ENCODE results near the gene AFF3. TPM values are rescaled to one million over a fixed set of nuclear protein-coding genes. Genes with fewer than 3 reads are reported as not detected.

The AFF3 gene
- total RNA-seq, 1 experiment from 2014 or later: 0.22 TPM

- Histone ChIP-seq H3K9me3 (ENCODE audit: control insufficient read depth, low read depth, low read length) (no peaks in the 10 kb centered on the region), H2BK5ac (ENCODE audit: insufficient read length, low read length) (no peak overlapping the region), H3K23ac (ENCODE audit: insufficient read length, low read depth, low read length) (no peak overlapping the region), H4K91ac (ENCODE audit: insufficient read length, low read depth, low read length) (no peak overlapping the region), H4K5ac (ENCODE audit: insufficient read length, low read depth, low read length) (no peak overlapping the region), H3K14ac (ENCODE audit: insufficient read depth, low read length) (no peak overlapping the region), H2BK15ac (ENCODE audit: low read depth, low read length) (no peak overlapping the region), H3K4ac (ENCODE audit: low read depth, low read length) (no peak overlapping the region), H3K4me2 (ENCODE audit: insufficient read depth, insufficient read length, low read length) (no peak overlapping the region), H2BK20ac (ENCODE audit: low read depth, low read length, poor library complexity, severe bottlenecking) (no peak overlapping the region), H3K79me1 (ENCODE audit: insufficient read depth, low read depth, low read length, poor library complexity, severe bottlenecking) (no peaks in the 10 kb centered on the region), H2BK120ac (ENCODE audit: low read depth, low read length, poor library complexity, severe bottlenecking) (no peak overlapping the region), H3K56ac (ENCODE audit: insufficient read length, low read depth, low read length) (no peak overlapping the region), H3K79me2 (ENCODE audit: insufficient read depth, low read length) (no peaks in the 10 kb centered on the region), H3K27ac (ENCODE audit: insufficient read length, low read depth, low read length) (no peak overlapping the region), H2AFZ (ENCODE audit: low read length) (no peak overlapping the region), H3K9ac (ENCODE audit: extremely low read depth, insufficient read length, low read length) (no peak overlapping the region), H2AK5ac (ENCODE audit: insufficient read length, low read length) (no peak overlapping the region), H3T11ph (ENCODE audit: low read length) (no peak overlapping the region), H2BK12ac (ENCODE audit: insufficient read length, low read depth, low read length) (no peak overlapping the region), H3K23me2 (ENCODE audit: insufficient read length, low read depth, low read length, poor library complexity, severe bottlenecking) (no peaks in the 10 kb centered on the region), H3K27me3 (ENCODE audit: insufficient read depth, low read length) (no peaks in the 10 kb centered on the region), H3K4me1 (ENCODE audit: insufficient read depth, low read length) (no peaks in the 10 kb centered on the region), H3K18ac (ENCODE audit: insufficient read length, low read depth, low read length) (no peak overlapping the region), H4K20me1 (ENCODE audit: control insufficient read depth, insufficient read depth, insufficient read length) (no peaks in the 10 kb centered on the region), H4K8ac (replicated peaks; ENCODE audit: insufficient read length, low read depth, low read length) (no peak overlapping the region)
- no peak overlapping the region for H3K4me3 Mint-ChIP-seq
- WGBS (ENCODE audit: extremely low coverage, insufficient read length, low lambda C conversion rate): no CpG with 5 or more reads among the region's 11 CpGs
- H3K4me1 Mint-ChIP-seq: no peaks in the 10 kb centered on the region
- H3K9me3 Mint-ChIP-seq: no peaks in the 10 kb centered on the region
- no peak for TF ChIP-seq CTCF (conservative IDR thresholded peaks at IDR 0.05)
- no peak overlapping the region for H3K27ac Mint-ChIP-seq
- DNase-seq: no peak
- no peaks in the 10 kb centered on the region for H3K36me3 Mint-ChIP-seq (ENCODE audit: insufficient read depth in 1 of 3, low read depth in 3 of 3)
- no peaks in the 10 kb centered on the region for H3K27me3 Mint-ChIP-seq (ENCODE audit: low read depth)
These were observed 532.5 kb downstream of the AFF3 start for GRCh38 chr2:99609851-99610381.
